ENCODE results near the gene SRGAP1.

SRGAP1 gene

DNA sequence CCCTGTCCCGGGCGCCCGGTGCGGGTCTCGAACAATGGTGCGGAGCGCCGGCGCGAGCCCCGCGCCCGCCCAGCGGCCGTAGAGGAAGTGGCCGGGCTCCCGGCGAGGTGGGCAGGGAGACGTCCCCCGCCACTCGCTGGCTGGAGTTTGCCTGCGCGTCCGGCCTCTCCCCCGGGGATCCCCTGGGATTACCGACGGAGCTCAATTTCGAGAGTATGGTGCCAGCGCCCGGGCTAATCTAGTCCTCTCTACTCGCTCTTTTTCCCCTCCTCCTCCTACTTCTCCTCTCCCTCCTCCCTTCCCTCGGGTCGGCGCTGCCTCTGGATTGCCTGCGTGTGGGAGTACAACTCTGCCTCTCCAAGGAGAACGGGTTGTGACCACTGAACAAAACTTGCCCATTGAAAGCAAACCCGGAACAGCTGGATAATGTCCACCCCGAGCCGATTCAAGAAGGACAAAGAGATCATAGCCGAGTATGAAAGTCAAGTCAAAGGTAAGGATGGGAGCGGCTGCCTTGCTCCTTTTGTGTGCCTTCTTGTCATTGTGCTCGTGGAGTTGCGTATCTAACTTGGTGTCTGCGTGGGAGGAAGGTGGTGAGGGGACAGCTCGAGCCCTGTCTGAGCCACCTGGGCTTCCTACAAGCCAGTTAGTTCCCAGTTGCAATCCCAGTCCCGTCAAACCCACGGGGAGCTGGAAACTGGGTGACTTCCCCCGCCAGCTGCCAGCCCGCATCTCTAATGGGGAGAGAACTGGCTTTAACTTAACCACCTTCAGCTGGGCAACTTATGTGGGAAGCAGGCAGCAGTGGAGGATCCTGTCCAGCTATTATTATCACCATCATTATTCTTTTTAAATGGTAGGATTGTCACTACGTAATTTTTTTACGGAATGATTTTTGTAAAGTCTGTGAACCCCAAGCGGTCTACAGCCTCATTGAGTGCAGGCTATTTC lies at the start of gene SRGAP1:
TSS of gene SRGAP1 (plus strand) at position 310 of the 951 bp plus-strand sequence. CDS start at position 427, 117 bp downstream.
- peak within 1 kb of the TSS; percentile 62 for H3K27ac Mint-ChIP-seq
- DNase-seq (no peak), ATAC-seq (replicated peaks) (peak in 1 of 2 donors; percentile 24)
- peak within 1 kb of the TSS; percentile 90 to 94 for H3K4me3 Mint-ChIP-seq
- H3K36me3 Mint-ChIP-seq: no peaks in the 10 kb centered on the region
- no peaks in the 10 kb centered on the region for H3K9me3 Mint-ChIP-seq
- peaks cover 8% of the 10 kb centered on the region in 2 donors for H3K4me1 Mint-ChIP-seq
- H3K27me3 Mint-ChIP-seq: peaks cover 16 to 44% of the 10 kb centered on the region in 2 donors

DNA sequence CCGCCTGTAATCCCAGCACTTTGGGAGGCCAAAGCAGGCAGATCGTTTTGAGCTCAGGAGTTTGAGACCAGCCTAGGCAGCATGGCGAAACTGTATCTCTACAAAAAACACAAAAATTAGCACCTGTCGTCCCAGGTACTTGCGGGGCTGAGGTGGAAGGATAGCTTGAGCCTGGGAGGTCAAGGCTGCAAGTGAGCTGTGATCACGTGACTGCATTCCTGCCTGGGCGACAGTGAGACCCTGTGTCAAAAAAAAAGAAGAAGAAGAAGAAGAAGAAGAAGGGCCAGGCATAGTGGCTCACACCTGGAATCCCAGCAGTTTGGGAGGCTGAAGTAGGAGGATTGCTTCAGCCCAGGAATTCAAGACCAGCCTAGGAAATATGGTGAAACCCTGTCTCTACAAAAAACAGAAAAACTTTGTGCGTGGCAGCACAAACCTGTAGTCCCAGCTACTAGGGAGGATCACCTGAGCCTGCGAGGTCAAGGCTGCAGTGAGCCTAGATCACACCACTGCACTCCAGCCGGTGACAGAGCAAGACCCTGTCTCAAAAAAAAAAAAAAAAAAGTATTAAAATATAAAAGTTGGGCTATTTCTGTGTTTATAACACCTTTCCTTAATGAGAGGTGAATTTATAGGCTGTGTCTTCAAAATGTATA lies 49.3 kb upstream of the SRGAP1 start:
- ATAC-seq (replicated peaks) (no peak), DNase-seq (no peak)
- Mint-ChIP-seq H3K27me3 (no peaks in the 10 kb centered on the region), H3K4me1 (peaks cover 0 to 5% of the 10 kb centered on the region in 2 donors), H3K4me3 (no peak overlapping the region), H3K36me3 (peaks cover 9 to 27% of the 10 kb centered on the region in 2 donors), H3K27ac (no peak overlapping the region), H3K9me3 (no peaks in the 10 kb centered on the region)

DNA sequence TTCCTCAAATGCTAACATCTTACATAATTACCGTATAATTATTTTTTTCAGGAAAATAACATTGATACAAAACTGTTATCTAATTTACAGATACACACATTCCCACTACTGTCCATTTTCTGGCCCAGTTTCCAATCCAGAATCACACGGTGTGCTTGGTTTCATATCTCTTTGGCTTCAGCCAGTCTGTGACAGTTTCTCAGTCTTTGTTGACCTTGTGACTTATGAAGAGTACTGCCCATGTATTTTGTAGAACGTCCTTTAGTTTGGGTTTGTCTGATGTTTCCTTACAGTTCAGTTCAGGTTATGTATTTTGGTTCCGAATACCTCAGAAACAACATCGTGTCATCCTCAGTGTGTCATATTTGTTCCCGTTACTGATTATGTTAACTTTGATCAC lies 48.6 kb upstream of the SRGAP1 start:
- no peak for DNase-seq
- H3K27ac Mint-ChIP-seq: no peak overlapping the region

DNA sequence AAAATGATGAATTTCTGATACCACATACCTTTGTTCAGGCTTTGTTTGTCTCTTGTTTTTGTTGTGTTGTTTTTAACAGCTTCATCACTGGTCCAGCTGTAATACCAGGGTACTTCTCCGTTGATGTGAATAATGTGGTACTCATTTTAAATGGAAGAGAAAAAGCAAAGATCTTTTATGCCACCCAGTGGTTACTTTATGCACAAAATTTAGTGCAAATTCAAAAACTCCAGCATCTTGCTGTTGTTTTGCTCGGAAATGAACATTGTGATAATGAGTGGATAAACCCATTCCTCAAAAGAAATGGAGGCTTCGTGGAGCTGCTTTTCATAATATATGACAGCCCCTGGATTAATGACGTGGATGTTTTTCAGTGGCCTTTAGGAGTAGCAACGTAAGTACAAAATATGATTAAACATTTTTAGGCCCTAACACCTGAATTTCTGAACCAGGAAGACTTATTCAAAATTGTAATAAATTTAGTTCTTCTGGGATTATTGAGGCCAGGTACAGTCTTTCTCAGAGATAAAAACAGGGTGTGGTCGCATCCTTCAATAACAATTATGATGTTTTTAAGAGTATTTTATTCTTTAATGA lies 42.4 kb upstream of the SRGAP1 start:
- H3K9me3 Mint-ChIP-seq: no peaks in the 10 kb centered on the region
- ATAC-seq (replicated peaks) (no peak), DNase-seq (no peak)
- H3K4me3 Mint-ChIP-seq: no peak overlapping the region
- H3K27me3 Mint-ChIP-seq: no peaks in the 10 kb centered on the region
- peaks cover 7 to 13% of the 10 kb centered on the region in 2 donors for H3K36me3 Mint-ChIP-seq
- H3K27ac Mint-ChIP-seq: no peak overlapping the region
- peaks cover 0 to 3% of the 10 kb centered on the region in 2 donors for H3K4me1 Mint-ChIP-seq

More for the DNA sequence above, 48.6 kb upstream of the SRGAP1 start:
- peaks cover 6 to 20% of the 10 kb centered on the region in 2 donors for H3K36me3 Mint-ChIP-seq
- peaks cover 0 to 5% of the 10 kb centered on the region in 2 donors for H3K4me1 Mint-ChIP-seq
- no peak overlapping the region for H3K4me3 Mint-ChIP-seq
- no peaks in the 10 kb centered on the region for H3K27me3 Mint-ChIP-seq
- no peak for ATAC-seq (replicated peaks)
- H3K9me3 Mint-ChIP-seq: no peaks in the 10 kb centered on the region

DNA sequence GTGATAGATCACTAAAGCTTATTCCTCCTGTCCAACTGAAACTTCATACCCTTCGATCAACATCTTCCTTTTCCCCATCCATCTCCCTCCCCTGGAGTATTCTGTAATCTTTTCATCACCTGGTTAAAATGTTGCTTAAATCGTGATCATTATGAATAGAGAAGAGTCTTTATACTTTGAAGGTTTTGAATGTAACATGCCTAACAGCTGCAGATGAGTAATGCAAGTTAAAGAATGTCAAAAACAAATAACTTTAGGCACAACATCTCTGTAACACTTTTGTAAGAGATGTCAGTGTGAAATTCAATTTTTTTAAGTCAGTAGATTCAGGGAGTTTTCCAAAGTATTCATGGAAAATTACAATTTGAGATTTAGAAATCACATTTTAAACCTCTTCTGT lies 39.8 kb upstream of the SRGAP1 start:
- Mint-ChIP-seq H3K36me3 (peaks cover 6 to 18% of the 10 kb centered on the region in 2 donors), H3K9me3 (no peaks in the 10 kb centered on the region), H3K4me3 (no peak overlapping the region), H3K27me3 (no peaks in the 10 kb centered on the region), H3K4me1 (no peaks in the 10 kb centered on the region), H3K27ac (no peak overlapping the region)
- no peak for ATAC-seq (replicated peaks)
- no peak for DNase-seq

DNA sequence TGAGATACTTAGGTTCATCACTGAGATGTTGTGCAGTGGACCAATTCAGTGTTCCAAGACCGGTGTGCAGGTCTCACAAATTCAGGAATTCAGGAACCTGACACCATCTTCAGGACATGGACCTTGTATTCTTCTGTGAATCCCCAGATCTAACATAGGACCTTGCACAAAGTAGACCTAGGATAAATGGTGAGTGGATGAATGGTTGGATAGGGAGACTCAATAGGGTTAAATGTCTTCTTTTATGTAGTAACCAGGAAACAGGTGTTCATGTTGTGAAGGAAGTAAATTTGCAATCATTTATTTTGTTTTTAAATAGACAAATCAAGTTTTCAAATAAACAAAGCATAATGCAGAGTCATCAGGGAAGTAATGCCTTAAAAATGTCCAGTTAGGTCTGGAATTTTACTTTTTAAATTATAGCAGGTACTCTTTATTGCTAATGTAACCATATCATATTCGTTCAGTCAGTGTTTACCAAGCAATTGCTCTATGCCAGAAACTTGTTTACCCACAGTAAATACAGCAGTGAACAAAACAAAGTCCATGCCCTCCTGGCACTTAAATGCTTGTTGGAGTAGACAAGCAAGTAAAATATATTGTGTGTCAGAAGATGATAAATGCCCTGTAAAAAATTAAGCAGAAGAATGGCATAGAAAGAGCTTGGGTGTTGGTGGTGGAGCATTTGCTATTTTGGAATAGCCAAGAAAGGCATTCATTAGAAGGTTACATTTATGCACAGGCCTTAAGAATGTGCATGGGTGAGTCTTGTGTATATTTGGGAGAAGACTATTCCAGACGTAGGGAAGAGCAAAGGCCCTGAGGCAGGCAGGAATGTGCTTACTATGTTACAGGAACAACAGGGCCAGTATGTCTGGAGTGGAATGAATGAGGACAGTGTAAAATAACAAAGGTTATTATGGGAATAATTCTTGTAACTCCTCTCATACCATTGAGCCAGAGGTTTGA lies 38.5 kb upstream of the SRGAP1 start:
- ATAC-seq (replicated peaks) (no peak), DNase-seq (no peak)
- H3K27me3 Mint-ChIP-seq: no peaks in the 10 kb centered on the region
- no peaks in the 10 kb centered on the region for H3K4me1 Mint-ChIP-seq
- H3K4me3 Mint-ChIP-seq: no peak overlapping the region
- H3K27ac Mint-ChIP-seq: no peak overlapping the region
- no peaks in the 10 kb centered on the region for H3K9me3 Mint-ChIP-seq
- peaks cover 6 to 19% of the 10 kb centered on the region in 2 donors for H3K36me3 Mint-ChIP-seq

DNA sequence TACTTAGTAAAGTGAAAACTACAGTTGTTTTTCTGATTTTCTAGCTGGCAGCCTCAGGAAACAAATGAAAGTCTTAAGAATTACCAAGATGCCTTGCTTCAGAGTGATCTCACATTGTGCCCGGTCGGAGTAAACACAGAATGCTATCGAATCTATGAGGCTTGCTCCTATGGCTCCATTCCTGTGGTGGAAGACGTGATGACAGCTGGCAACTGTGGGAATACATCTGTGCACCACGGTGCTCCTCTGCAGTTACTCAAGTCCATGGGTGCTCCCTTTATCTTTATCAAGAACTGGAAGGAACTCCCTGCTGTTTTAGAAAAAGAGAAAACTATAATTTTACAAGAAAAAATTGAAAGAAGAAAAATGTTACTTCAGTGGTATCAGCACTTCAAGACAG lies 35.9 kb upstream of the SRGAP1 start:
- Mint-ChIP-seq H3K27ac (no peak overlapping the region), H3K36me3 (peaks cover 6 to 15% of the 10 kb centered on the region in 2 donors), H3K27me3 (no peaks in the 10 kb centered on the region), H3K4me3 (no peak overlapping the region), H3K4me1 (peaks cover 1 to 7% of the 10 kb centered on the region in 2 donors), H3K9me3 (no peaks in the 10 kb centered on the region)
- ATAC-seq (replicated peaks) (no peak), DNase-seq (no peak)

DNA sequence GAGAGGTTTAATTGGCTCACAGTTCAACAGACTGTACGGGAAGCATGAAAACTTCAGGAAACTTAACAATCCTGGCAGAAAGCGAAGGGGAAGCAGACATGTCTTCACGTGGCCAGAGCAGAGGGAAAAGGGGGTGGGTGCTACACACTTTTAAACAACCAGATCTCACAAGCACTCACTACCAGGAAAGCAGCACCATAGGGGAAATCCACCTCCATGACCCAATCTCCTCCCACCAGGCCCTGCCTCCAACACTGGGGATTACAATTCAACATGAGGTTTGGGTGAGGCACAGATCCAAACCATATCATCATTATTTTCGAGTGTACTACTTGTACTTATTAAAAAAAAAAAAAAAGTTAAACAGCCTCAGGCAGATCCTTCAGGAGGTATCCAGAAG lies 34.9 kb upstream of the SRGAP1 start:
- DNase-seq (no peak), ATAC-seq (replicated peaks) (no peak)
- no peaks in the 10 kb centered on the region for H3K9me3 Mint-ChIP-seq
- H3K27me3 Mint-ChIP-seq: no peaks in the 10 kb centered on the region
- peaks cover 1 to 7% of the 10 kb centered on the region in 2 donors for H3K4me1 Mint-ChIP-seq
- no peak overlapping the region for H3K27ac Mint-ChIP-seq
- H3K4me3 Mint-ChIP-seq: no peak overlapping the region
- peaks cover 6 to 14% of the 10 kb centered on the region in 2 donors for H3K36me3 Mint-ChIP-seq

DNA sequence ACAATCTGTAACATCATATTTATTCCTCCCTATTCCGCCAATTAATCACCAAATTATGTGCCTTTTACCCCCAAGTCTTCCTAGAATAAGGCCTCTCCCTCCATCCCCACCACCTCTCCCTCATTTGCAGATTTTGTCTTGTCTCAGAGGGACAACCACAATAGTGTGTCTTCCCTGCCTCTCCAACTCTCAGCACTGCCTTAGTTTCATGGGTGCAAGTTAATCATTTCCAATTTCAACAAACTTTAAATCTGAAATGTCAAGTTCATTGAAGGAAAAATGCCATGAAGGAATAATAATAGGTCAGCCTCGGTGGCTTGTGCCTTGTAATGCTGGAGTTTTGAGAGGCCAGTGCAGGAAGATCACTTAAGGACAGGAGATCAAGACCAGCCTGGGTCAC lies 33.2 kb upstream of the SRGAP1 start:
- peaks cover 7 to 10% of the 10 kb centered on the region in 2 donors for H3K4me1 Mint-ChIP-seq
- no peak for DNase-seq
- no peak overlapping the region for H3K27ac Mint-ChIP-seq
- ATAC-seq (replicated peaks): no peak
- no peak overlapping the region for H3K4me3 Mint-ChIP-seq
- no peaks in the 10 kb centered on the region for H3K9me3 Mint-ChIP-seq
- peaks cover 2 to 7% of the 10 kb centered on the region in 2 donors for H3K27me3 Mint-ChIP-seq
- H3K36me3 Mint-ChIP-seq: peaks cover 0 to 6% of the 10 kb centered on the region in 2 donors

DNA sequence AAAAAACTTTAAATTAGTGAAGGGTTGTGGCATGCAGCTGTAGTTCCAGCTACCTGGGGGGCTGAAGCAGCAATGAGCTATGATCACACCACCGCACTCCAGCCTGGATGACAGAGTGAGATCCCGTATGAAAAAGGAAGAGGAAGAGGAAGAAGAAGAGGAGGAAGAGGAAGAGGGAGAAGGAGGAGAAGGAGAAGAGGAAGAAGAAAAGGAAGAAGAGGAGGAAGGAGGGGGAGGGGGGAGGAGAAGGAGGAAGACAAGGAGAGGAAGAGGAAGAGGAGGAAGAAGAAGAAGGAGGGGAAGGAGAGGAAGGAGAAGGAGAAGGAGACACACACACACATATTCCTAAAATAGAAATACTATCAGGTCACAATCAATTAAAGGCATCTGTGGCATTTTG lies 32.7 kb upstream of the SRGAP1 start:
- no peak overlapping the region for H3K27ac Mint-ChIP-seq
- no peak overlapping the region for H3K4me3 Mint-ChIP-seq
- H3K9me3 Mint-ChIP-seq: no peaks in the 10 kb centered on the region
- DNase-seq (no peak), ATAC-seq (replicated peaks) (no peak)
- H3K4me1 Mint-ChIP-seq: peaks cover 7 to 10% of the 10 kb centered on the region in 2 donors
- peaks cover 0 to 6% of the 10 kb centered on the region in 2 donors for H3K36me3 Mint-ChIP-seq
- H3K27me3 Mint-ChIP-seq: peaks cover 6 to 7% of the 10 kb centered on the region in 2 donors

DNA sequence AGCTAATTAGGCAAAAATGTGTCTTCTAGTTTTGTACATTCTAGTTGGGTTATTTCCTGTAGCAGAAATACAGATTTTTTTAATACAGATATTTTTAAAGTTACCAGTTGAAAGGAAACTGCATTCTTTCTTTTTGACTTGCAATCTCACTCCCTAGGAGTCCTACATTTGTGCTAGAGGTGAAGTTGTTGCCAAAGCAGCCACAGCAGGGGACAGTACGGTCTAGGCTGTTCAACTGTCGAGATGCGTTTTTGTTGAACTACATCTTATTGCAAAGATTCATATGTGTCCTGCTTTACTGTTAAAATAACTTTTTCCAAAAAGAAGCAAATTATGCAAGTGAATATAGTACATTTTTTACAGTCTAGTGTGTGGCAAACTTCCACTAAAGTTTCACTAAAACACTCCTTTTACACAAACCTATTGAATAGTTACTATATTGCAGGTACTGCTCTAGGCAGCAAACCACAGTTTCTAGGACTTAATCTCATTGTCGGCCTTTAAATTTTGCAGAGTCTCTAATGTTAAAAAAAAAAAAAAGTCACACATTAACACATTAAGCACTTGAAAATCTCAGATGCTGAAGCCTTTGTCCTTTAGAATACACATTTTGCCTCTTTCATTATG lies 30.2 kb upstream of the SRGAP1 start:
- peaks cover 11 to 15% of the 10 kb centered on the region in 2 donors for H3K27me3 Mint-ChIP-seq
- DNase-seq: no peak
- peaks cover 0 to 6% of the 10 kb centered on the region in 2 donors for H3K36me3 Mint-ChIP-seq
- peak overlapping the region; percentile 37 for H3K27ac Mint-ChIP-seq
- H3K9me3 Mint-ChIP-seq: peaks cover 1 to 5% of the 10 kb centered on the region in 2 donors
- ATAC-seq (replicated peaks): no peak
- no peak overlapping the region for H3K4me3 Mint-ChIP-seq
- H3K4me1 Mint-ChIP-seq: peaks cover 7 to 10% of the 10 kb centered on the region in 2 donors

DNA sequence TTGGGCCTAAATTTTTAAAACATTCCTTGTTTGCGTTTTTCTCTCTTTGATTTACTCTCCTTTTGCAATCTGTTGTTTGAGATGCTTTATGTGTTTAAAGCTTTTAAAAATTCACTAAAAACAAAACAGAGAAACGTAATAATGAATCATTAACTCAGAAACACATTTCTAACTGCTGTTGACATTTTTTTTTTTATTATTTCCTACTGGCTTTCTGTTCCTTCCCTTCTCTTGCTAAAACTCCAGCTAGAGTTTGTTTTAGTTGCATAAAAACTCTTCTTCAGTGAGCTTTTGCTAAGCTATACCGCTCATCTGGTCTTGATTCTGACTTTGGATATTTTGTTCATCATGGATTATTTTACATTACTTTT lies 29.0 kb upstream of the SRGAP1 start:
- peaks cover 4 to 11% of the 10 kb centered on the region in 2 donors for H3K9me3 Mint-ChIP-seq
- H3K4me1 Mint-ChIP-seq: peaks cover 7 to 10% of the 10 kb centered on the region in 2 donors
- ATAC-seq (replicated peaks) (no peak), DNase-seq (no peak)
- peaks cover 20 to 24% of the 10 kb centered on the region in 2 donors for H3K27me3 Mint-ChIP-seq
- H3K36me3 Mint-ChIP-seq: no peaks in the 10 kb centered on the region
- H3K4me3 Mint-ChIP-seq: no peak overlapping the region
- H3K27ac Mint-ChIP-seq: peak overlapping the region; percentile 33

DNA sequence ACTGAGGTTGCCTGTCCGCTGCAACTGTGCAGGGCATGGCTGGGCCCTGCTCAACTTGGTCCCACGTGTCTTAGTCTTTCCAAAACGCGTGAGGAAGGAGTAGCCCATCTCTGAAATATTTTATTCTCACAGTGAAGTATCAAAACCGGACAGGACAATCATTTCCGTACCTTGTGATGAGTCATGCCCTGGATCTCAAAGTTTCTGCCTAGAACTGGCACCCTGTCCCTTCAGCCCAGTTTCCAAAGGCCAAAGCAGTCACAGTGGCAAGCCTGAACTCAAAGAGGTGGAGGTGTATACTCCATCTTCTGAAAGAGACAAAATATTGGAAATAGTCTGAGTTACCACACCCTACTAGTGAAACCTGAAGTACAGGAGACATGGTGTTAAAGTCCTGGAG lies 28.5 kb upstream of the SRGAP1 start:
- peak in 1 of 2 donors; percentile 42 for ATAC-seq (replicated peaks)
- no peak overlapping the region for H3K4me3 Mint-ChIP-seq
- H3K4me1 Mint-ChIP-seq: peaks cover 7 to 10% of the 10 kb centered on the region in 2 donors
- H3K9me3 Mint-ChIP-seq: peaks cover 4 to 11% of the 10 kb centered on the region in 2 donors
- DNase-seq: no peak
- H3K27ac Mint-ChIP-seq: no peak overlapping the region
- H3K27me3 Mint-ChIP-seq: peaks cover 24 to 25% of the 10 kb centered on the region in 2 donors
- no peaks in the 10 kb centered on the region for H3K36me3 Mint-ChIP-seq
